ENCODE data around the gene ENOX1.
"Not testable (repeated sequence)": the region's sequence is repeated elsewhere in the genome, so short reads cannot be mapped to it uniquely, and the experiment has no call there.

Gene ENOX1

DNA sequence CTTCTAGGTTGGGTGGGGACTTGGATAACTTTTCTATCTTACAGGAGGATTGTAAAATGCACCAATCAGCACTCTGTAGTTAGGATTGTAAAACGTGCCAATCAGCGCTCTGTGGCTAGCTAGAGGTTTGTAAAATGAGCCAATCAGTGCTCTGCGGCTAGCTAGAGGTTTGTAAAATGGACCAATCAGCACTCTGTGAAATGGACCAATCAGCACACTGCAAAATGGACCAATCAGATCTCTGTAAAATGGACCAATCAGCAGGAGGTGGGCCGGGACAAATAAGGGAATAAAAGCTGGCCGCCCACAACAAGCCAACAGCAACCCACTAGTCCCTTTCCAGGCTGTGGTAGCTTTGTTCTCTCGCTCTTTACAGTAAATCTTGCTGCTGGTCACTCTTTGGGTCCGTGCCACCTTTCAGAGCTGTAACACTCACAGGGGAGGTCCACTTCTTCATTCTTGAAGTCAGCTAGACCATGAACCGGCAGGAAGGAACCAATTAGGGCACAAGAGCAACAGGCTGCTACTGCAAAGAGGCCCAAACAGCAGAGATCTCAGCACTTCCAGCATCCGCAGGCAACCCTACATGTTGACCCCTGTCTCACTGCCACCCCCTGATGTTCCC lies 606.6 kb downstream of the ENOX1 start:
- no peak for DNase-seq

DNA sequence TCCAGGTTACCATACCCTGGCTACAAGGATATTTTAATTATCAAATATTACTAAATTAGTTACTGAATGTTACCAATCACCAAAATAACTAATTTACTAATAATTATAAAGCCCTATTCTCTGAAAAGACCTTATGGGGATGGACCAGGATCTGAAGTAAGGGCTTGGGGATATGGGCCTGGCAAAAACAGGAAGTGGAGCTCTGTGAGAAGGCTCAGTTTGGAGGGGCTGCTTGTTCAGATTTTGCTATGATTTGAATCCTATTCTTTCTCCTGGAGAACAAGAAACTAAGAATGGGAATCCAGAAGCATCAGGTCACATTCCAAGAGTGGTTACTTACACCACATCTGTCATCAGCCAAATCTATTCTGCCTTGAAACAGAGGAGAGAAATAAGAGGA lies 615.3 kb downstream of the ENOX1 start:
- no peak for DNase-seq

DNA sequence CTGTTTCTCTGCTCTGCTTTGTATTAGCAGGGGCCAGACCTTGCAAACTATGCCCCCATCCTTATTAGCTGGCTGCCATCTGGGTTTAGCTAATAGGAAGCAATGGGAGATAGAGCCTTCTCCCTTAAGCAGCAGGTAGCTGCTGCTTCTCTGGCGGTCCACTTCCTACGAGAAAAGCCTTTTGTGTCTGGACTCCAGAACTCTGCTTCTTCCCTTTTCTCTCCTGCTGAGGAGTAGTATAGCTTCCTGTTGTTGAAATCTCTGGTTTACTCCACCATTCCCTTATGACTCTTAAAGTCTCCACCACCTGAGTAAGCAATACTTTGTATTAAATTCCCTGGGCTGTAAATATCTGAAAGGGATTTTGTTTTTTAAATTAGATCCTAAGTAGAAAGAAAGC lies 616.3 kb downstream of the ENOX1 start:
- no peak for DNase-seq

DNA sequence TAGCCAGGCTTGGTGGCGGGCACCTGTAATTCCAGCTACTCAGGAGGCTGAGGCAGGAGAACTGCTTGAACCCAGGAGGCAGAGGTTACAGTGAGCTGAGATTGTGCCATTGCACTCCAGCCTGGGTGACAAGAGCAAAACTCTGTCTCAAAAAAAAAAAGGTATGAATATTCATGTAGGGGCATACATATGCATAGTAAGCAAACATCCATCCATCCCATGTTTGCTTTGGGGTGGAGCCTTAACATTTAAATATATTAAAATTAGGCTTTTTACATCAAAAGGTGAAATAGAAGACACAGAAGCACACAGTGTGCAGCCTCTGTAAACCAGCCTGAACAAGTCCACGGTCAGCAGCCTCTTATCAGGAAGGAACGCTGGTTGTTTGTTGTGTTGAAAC lies 618.3 kb downstream of the ENOX1 start:
- not testable (repeated sequence) for DNase-seq

DNA sequence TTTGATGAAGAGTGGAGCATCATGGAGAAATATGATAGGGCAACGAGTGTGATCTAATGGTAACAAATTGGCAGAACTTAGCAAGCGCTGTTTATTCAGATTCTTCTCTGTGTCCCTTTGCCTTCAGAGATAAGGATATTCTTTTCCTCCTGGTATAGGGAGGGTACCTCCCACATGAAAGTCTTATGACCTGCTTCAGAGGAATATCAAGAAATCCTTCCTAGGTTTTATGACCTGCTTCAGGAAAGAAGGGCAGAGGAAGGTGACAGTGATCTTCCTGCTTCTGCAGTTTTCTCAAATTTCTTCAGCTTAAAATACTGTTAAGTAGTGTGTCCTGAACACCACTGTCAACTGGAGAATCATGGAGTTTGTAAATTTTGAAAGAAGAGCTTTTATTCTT lies 619.0 kb downstream of the ENOX1 start:
- DNase-seq = no peak

- DNase-seq = no peak
Observed at GRCh38 chr13:43166644-43167457, 619.9 kb downstream of the ENOX1 start.
